K562 (cell line): ENCODE measurements around the gene KMT2D. TPM values are rescaled to one million over a fixed set of nuclear protein-coding genes. Genes with fewer than 3 reads are reported as not detected.

Experiments used
- ARHGAP35 ChIP-seq: fragments of 450-650 bp; IDR thresholded peaks from 2 replicates; pipeline ENCODE4 v1.6.1; 2018; ENCODE audit not compliant: partially characterized antibody
- ATF7 ChIP-seq: fragments of 450-650 bp; IDR thresholded peaks from 2 replicates; pipeline ENCODE4 v1.7.1; 2014; ENCODE audit warnings: mild to moderate bottlenecking, moderate library complexity
- CXXC5 ChIP-seq: fragments of 250-450 bp; sonication (Bioruptor Pico); IDR thresholded peaks from 2 replicates; pipeline ENCODE4 v1.8.0; 2022; ENCODE audit warnings: inconsistent platforms, mild to moderate bottlenecking, moderate library complexity
- DIDO1 ChIP-seq: fragments of 450-650 bp; IDR thresholded peaks from 2 replicates; pipeline ENCODE4 v1.6.1; 2016; ENCODE audit warnings: low read depth, missing biosample characterization, missing genetic modification characterization
- ETV5 ChIP-seq: sonication (generic); formaldehyde crosslinking; IDR thresholded peaks from 2 replicates; pipeline ENCODE4 v1.4.0; 2020; ENCODE audit warnings: low read depth, mild to moderate bottlenecking, missing genetic modification reagents
- FOXK1 ChIP-seq: sonication (generic); formaldehyde crosslinking; IDR thresholded peaks from 2 replicates; pipeline ENCODE4 v1.8.0; 2022; ENCODE audit warnings: missing genetic modification reagents, mild to moderate bottlenecking, borderline replicate concordance
- HMGN3 ChIP-seq: IDR thresholded peaks from 2 replicates; pipeline ENCODE4 v1.6.1; 2011; ENCODE audit warnings: borderline replicate concordance, low read depth, mild to moderate bottlenecking, mixed read lengths, low read length; ENCODE audit not compliant: insufficient read length; ENCODE audit errors: extremely low read depth
- HNRNPK ChIP-seq: fragments of 200-400 bp; formaldehyde crosslinking; IDR thresholded peaks from one replicate; pipeline ENCODE4 v1.6.1; 2018; ENCODE audit warnings: mild to moderate bottlenecking, low read depth, low read length; ENCODE audit not compliant: poor library complexity, severe bottlenecking
- PCBP1 ChIP-seq: fragments of 200-400 bp; formaldehyde crosslinking; IDR thresholded peaks from 2 replicates; pipeline ENCODE4 v1.6.1; 2018; ENCODE audit warnings: mild to moderate bottlenecking, low read depth, low read length; ENCODE audit not compliant: poor library complexity, severe bottlenecking
- POLR2B ChIP-seq: fragments of 450-650 bp; IDR thresholded peaks from 2 replicates; pipeline ENCODE4 v1.6.1; 2018; ENCODE audit warnings: low read depth; ENCODE audit not compliant: partially characterized antibody
- TCF7L2 ChIP-seq: fragments of 150-350 bp; IDR thresholded peaks from 2 replicates; pipeline ENCODE4 v1.6.1; 2016; ENCODE audit warnings: low read depth, mild to moderate bottlenecking, low read length, moderate library complexity
- U2AF1 ChIP-seq: fragments of 200-400 bp; formaldehyde crosslinking; optimal IDR thresholded peaks from 2 replicates; pipeline ENCODE3; 2017; ENCODE audit warnings: mild to moderate bottlenecking, low read depth, low read length, moderate library complexity
- XRCC3 ChIP-seq: fragments of 450-650 bp; IDR thresholded peaks from 2 replicates; pipeline ENCODE4 v1.6.1; 2017; ENCODE audit warnings: mild to moderate bottlenecking, moderate library complexity
- ZBTB33 ChIP-seq: sonication (generic); formaldehyde crosslinking; IDR thresholded peaks from 2 replicates; pipeline ENCODE4 v1.8.1; 2023; ENCODE audit warnings: mild to moderate bottlenecking, missing genetic modification reagents
- polyA plus RNA-seq, 8 experiments: library from polyadenylated mRNA; depleted of rRNA in 4 of 8; stranded (reverse) in 5 of 8; unstranded in 3 of 8; fragments of >200 nt; fragmentation: Nextera tagmentation in 2 of 8; fragmentation: Illumina TruSeq in 1 of 8; extraction: Ambion mirVana in 2 of 8; extraction: Trizol in 1 of 8; gene quantifications; 2 replicates each; pipeline versions ENCODE4 v1.2.1 to v1.2.3, GENCODE V29; 2011 to 2014; ENCODE audit warnings: inconsistent platforms in 1 of 8, missing spikeins in 1 of 8
- total RNA-seq, 7 experiments: library from RNA; depleted of rRNA in 6 of 7; stranded (reverse); fragments of >200 nt in 6 of 7; fragmentation: Illumina TruSeq in 2 of 7; extraction: Trizol in 2 of 7; gene quantifications; 2 replicates each; pipeline versions ENCODE4 v1.2.1 to v1.2.3, GENCODE V29; 2011 to 2021; ENCODE audit warnings: low replicate concordance in 1 of 7
- TF ChIP-seq, protein P1 (sequence below): fragments of 200-800 bp; sonication (Bioruptor generic); IDR thresholded peaks from 2 replicates; pipeline ENCODE4 v1.6.1; 2017; ENCODE audit warnings: missing genetic modification characterization, missing compliant biosample characterization
- TF ChIP-seq, protein P2 (sequence below): fragments of 450-650 bp; formaldehyde crosslinking; IDR thresholded peaks from 2 replicates; pipeline ENCODE4 v1.4.0; 2022; ENCODE audit warnings: mild to moderate bottlenecking, moderate library complexity
- TF ChIP-seq, protein P3 (sequence below): fragments of 250-450 bp; sonication (Bioruptor Pico); IDR thresholded peaks from 2 replicates; pipeline ENCODE4 v1.8.0; 2022; ENCODE audit warnings: inconsistent platforms
- TF ChIP-seq, protein P4 (sequence below): sonication (generic); formaldehyde crosslinking; IDR thresholded peaks from 2 replicates; pipeline ENCODE4 v1.8.1; 2022; ENCODE audit warnings: missing genetic modification reagents

KMT2D gene
- total and polyA plus RNA-seq, 9 of the 15 experiments (the other 6 are each of a cell fraction or from before 2014, with no cell fraction given): 0.22 to 93.7 (median 13.7) TPM

GRCh38 chr12:49059299-49060171 lies 1.1 kb downstream of the KMT2D start (continued):
- TF ChIP-seq ZBTB33 (CRISPR knock-in tag) (peak; percentile 24; the same call in 1 of the 2 replicates), ATF7 (no peak), XRCC3 (no peak), CXXC5 (no peak), FOXK1 (CRISPR knock-in tag) (0 out of 2 replicates have a peak, but pooled peaks have one; percentile 34), ARHGAP35 (no peak), HMGN3 (peak; percentile 10), PCBP1 (no peak), HNRNPK (no peak), TCF7L2 (no peak), POLR2B (no peak), DIDO1 (no peak), U2AF1 (peak; percentile 2), ETV5 (no peak)
- TF ChIP-seq, protein P1, sequence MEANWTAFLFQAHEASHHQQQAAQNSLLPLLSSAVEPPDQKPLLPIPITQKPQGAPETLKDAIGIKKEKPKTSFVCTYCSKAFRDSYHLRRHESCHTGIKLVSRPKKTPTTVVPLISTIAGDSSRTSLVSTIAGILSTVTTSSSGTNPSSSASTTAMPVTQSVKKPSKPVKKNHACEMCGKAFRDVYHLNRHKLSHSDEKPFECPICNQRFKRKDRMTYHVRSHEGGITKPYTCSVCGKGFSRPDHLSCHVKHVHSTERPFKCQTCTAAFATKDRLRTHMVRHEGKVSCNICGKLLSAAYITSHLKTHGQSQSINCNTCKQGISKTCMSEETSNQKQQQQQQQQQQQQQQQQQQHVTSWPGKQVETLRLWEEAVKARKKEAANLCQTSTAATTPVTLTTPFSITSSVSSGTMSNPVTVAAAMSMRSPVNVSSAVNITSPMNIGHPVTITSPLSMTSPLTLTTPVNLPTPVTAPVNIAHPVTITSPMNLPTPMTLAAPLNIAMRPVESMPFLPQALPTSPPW (CRISPR knock-in tag): peak; percentile 64
- TF ChIP-seq, protein P2, sequence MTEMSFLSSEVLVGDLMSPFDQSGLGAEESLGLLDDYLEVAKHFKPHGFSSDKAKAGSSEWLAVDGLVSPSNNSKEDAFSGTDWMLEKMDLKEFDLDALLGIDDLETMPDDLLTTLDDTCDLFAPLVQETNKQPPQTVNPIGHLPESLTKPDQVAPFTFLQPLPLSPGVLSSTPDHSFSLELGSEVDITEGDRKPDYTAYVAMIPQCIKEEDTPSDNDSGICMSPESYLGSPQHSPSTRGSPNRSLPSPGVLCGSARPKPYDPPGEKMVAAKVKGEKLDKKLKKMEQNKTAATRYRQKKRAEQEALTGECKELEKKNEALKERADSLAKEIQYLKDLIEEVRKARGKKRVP (CRISPR knock-in tag): no peak
- TF ChIP-seq, protein P3, sequence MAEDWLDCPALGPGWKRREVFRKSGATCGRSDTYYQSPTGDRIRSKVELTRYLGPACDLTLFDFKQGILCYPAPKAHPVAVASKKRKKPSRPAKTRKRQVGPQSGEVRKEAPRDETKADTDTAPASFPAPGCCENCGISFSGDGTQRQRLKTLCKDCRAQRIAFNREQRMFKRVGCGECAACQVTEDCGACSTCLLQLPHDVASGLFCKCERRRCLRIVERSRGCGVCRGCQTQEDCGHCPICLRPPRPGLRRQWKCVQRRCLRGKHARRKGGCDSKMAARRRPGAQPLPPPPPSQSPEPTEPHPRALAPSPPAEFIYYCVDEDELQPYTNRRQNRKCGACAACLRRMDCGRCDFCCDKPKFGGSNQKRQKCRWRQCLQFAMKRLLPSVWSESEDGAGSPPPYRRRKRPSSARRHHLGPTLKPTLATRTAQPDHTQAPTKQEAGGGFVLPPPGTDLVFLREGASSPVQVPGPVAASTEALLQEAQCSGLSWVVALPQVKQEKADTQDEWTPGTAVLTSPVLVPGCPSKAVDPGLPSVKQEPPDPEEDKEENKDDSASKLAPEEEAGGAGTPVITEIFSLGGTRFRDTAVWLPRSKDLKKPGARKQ (CRISPR knock-in tag): no peak
- TF ChIP-seq, protein P4, sequence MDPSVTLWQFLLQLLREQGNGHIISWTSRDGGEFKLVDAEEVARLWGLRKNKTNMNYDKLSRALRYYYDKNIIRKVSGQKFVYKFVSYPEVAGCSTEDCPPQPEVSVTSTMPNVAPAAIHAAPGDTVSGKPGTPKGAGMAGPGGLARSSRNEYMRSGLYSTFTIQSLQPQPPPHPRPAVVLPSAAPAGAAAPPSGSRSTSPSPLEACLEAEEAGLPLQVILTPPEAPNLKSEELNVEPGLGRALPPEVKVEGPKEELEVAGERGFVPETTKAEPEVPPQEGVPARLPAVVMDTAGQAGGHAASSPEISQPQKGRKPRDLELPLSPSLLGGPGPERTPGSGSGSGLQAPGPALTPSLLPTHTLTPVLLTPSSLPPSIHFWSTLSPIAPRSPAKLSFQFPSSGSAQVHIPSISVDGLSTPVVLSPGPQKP (CRISPR knock-in tag): no peak
